HEK293T (cell line): ENCODE results near the gene PIGO.

ENCODE experiments used
- BHLHE40 ChIP-seq: fragments of 450-650 bp; IDR thresholded peaks from 2 replicates; pipeline ENCODE4 v1.6.1; 2016; ENCODE audit warnings: mild to moderate bottlenecking, moderate library complexity, borderline replicate concordance
- CTBP1 ChIP-seq: fragments of 450-650 bp; IDR thresholded peaks from 2 replicates; pipeline ENCODE4 v1.6.1; 2016; ENCODE audit warnings: borderline replicate concordance
- ELF4 ChIP-seq: fragments of 450-650 bp; IDR thresholded peaks from 2 replicates; pipeline ENCODE4 v1.6.1; 2017; ENCODE audit warnings: antibody characterized with exemption
- FOXK2 ChIP-seq: fragments of 450-650 bp; IDR thresholded peaks from 2 replicates; pipeline ENCODE4 v1.6.1; 2016; ENCODE audit warnings: mild to moderate bottlenecking
- SUZ12 ChIP-seq: fragments of 450-650 bp; IDR thresholded peaks from 2 replicates; pipeline ENCODE4 v1.6.1; 2016; ENCODE audit warnings: mild to moderate bottlenecking

DNA sequence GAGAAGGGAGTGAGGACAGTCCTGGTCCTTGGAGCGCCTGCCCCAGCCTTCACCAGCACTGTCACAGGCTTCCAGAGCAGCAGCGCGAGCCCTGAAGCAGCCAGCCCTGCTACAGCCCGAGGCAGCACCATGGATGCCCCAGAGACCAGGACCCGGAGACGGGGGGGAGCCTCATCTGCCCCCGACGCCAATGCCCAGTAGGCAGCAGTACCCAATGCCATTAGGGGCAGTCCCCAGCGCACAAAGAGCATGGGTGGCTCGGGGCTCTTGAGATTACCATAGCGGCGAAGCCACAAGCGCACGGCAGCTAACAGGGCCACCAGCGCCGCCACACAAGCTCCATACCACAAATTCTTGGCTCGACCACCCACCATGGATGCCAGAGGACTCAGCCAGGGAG lies 4.9 kb downstream of the PIGO start:
- TF ChIP-seq ELF4, result no peak
- no peak for TF ChIP-seq BHLHE40
- no peak for TF ChIP-seq SUZ12
- no peak for TF ChIP-seq CTBP1
- TF ChIP-seq FOXK2, result no peak
